HG02759 (cell line): ENCODE measurements around the gene DDI2.
"Not testable (repeated sequence)": the region's sequence is repeated elsewhere in the genome, so short reads cannot be mapped to it uniquely, and the experiment has no call there.

Experiments used
- ATAC-seq: cut with Tn5 transposase; IDR thresholded peaks from one replicate; pipeline ENCODE4 v1.9.1; 2021; ENCODE audit warnings: mild to moderate bottlenecking, moderate library complexity; ENCODE audit not compliant: unreplicated experiment

DDI2 gene

GRCh38 chr1:15676688-15677661, 59.7 kb downstream of the DDI2 start:
- no peak for ATAC-seq

GRCh38 chr1:15678578-15678977, 61.3 kb downstream of the DDI2 start:
- ATAC-seq, result no peak

GRCh38 chr1:15680131-15680530, 62.9 kb downstream of the DDI2 start:
- no peak for ATAC-seq

- no peak for ATAC-seq
Measured at GRCh38 chr1:15680561-15681348, 63.5 kb downstream of the DDI2 start.

- no peak for ATAC-seq
Measured at GRCh38 chr1:15681349-15682292, 64.4 kb downstream of the DDI2 start.

- no peak for ATAC-seq
Measured at GRCh38 chr1:15682936-15683341, 65.7 kb downstream of the DDI2 start.

- no peak for ATAC-seq
Measured at GRCh38 chr1:15683345-15684039, 66.2 kb downstream of the DDI2 start.

- ATAC-seq, result peak; percentile 65
Measured at GRCh38 chr1:15684042-15684461, 66.8 kb downstream of the DDI2 start, which contains the start of gene PLEKHM2. Gene PLEKHM2 (plus strand): TSS chr1:15684320. CDS start chr1:15684559, 239 bp downstream.

GRCh38 chr1:15684468-15685291, 67.4 kb downstream of the DDI2 start:
- ATAC-seq, result peak; percentile 37

GRCh38 chr1:15685820-15686219, 68.6 kb downstream of the DDI2 start:
- ATAC-seq, result no peak

- no peak for ATAC-seq
Measured at GRCh38 chr1:15687446-15687845, 70.2 kb downstream of the DDI2 start.

- no peak for ATAC-seq
Measured at GRCh38 chr1:15690317-15690716, 73.1 kb downstream of the DDI2 start.

- ATAC-seq, result no peak
Measured at GRCh38 chr1:15691434-15692032, 74.3 kb downstream of the DDI2 start.

GRCh38 chr1:15692121-15692682, 74.9 kb downstream of the DDI2 start:
- no peak for ATAC-seq

- no peak for ATAC-seq
Measured at GRCh38 chr1:15693371-15693770, 76.1 kb downstream of the DDI2 start.

- peak; percentile 88 for ATAC-seq
Measured at GRCh38 chr1:15696956-15697521, 79.8 kb downstream of the DDI2 start.

- ATAC-seq, result no peak
Measured at GRCh38 chr1:15698201-15698600, 80.9 kb downstream of the DDI2 start.

GRCh38 chr1:15699321-15699720, 82.1 kb downstream of the DDI2 start:
- ATAC-seq, result not testable (repeated sequence)
